HK-2 (cell line): ENCODE data around the gene PCGF3.
"Not testable (repeated sequence)": the region's sequence is repeated elsewhere in the genome, so short reads cannot be mapped to it uniquely, and the experiment has no call there.

Experiments used
- DNase-seq: peaks from one replicate; pipeline ENCODE4 v3.0.0-alpha.2; 2018; ENCODE audit not compliant: unreplicated experiment

Gene PCGF3

GRCh38 chr4:683247-683897 lies 22.3 kb upstream of the PCGF3 start:
- DNase-seq = no peak

- DNase-seq = peak; percentile 58
Measured at GRCh38 chr4:683982-684622, 21.5 kb upstream of the PCGF3 start.

GRCh38 chr4:684623-685327 lies 20.9 kb upstream of the PCGF3 start:
- DNase-seq = no peak

GRCh38 chr4:685679-686412 lies 19.8 kb upstream of the PCGF3 start:
- DNase-seq = no peak

GRCh38 chr4:686413-687040 lies 19.1 kb upstream of the PCGF3 start:
- DNase-seq = no peak

GRCh38 chr4:687048-687970 lies 18.3 kb upstream of the PCGF3 start:
- DNase-seq = peak; percentile 97

- no peak for DNase-seq
Measured at GRCh38 chr4:687971-688853, 17.4 kb upstream of the PCGF3 start.

GRCh38 chr4:688854-689681 lies 16.6 kb upstream of the PCGF3 start, which contains the start of gene SLC49A3:
Gene SLC49A3, minus strand, starts transcription at chr4:689151. Its CDS starts 24 bp downstream, at chr4:689127.
- no peak for DNase-seq

GRCh38 chr4:689723-690122 lies 15.9 kb upstream of the PCGF3 start:
- DNase-seq = no peak

GRCh38 chr4:692771-693554 lies 12.7 kb upstream of the PCGF3 start:
- no peak for DNase-seq

- not testable (repeated sequence) for DNase-seq
Measured at GRCh38 chr4:694341-694940, 11.2 kb upstream of the PCGF3 start.

GRCh38 chr4:699816-700580 lies 5.6 kb upstream of the PCGF3 start:
- DNase-seq = no peak

- no peak for DNase-seq
Measured at GRCh38 chr4:700587-701264, 4.9 kb upstream of the PCGF3 start.

- no peak for DNase-seq
Measured at GRCh38 chr4:702618-703048, 3.0 kb upstream of the PCGF3 start.

- no peak for DNase-seq
Measured at GRCh38 chr4:703336-704197, 2.1 kb upstream of the PCGF3 start.
